H1 (cell line): ENCODE data around the gene NOXRED1.

Experiments
- CHD1 ChIP-seq: IDR thresholded peaks from 2 replicates; pipeline ENCODE4 v1.6.1; 2012; ENCODE audit warnings: low read depth, low read length, improper control_type of control experiment
- CHD2 ChIP-seq: IDR thresholded peaks from 2 replicates; pipeline ENCODE4 v1.6.1; 2012; ENCODE audit warnings: low read length, improper control_type of control experiment
- CTCF ChIP-seq, 3 experiments: IDR thresholded peaks; 1 replicate in 2 of 3; 2 replicates in 1 of 3; pipeline versions ENCODE4 v1.5.1 to v1.6.1; 2011; ENCODE audit warnings: low read length in 3 of 3, mild to moderate bottlenecking in 3 of 3, inconsistent platforms in 2 of 3, low read depth in 1 of 3, moderate library complexity in 1 of 3; ENCODE audit not compliant: insufficient read depth in 1 of 3; ENCODE audit errors: control extremely low read depth in 1 of 3
- EP300 ChIP-seq, 2 experiments: IDR thresholded peaks; 1 replicate in 1 of 2; 2 replicates in 1 of 2; pipeline ENCODE4 v1.6.1; 2011 to 2012; ENCODE audit warnings: low read depth in 2 of 2, low read length in 2 of 2, mild to moderate bottlenecking in 2 of 2, borderline replicate concordance in 1 of 2, inconsistent platforms in 1 of 2, moderate library complexity in 1 of 2
- EZH2 ChIP-seq: fragments of 200-600 bp; sonication (generic); IDR thresholded peaks from 2 replicates; pipeline ENCODE4 v1.7.1; 2012; ENCODE audit warnings: low read depth, mild to moderate bottlenecking, moderate library complexity, low read length, inconsistent platforms; ENCODE audit not compliant: severe bottlenecking
- JUN ChIP-seq: IDR thresholded peaks from 2 replicates; pipeline ENCODE4 v1.6.1; 2011; ENCODE audit warnings: low read depth, mild to moderate bottlenecking, improper control_type of control experiment, low read length
- KDM1A ChIP-seq: fragments of 200-600, 300-600 bp; sonication (generic); IDR thresholded peaks from 2 replicates; pipeline ENCODE4 v1.7.1; 2016; ENCODE audit warnings: mild to moderate bottlenecking, low read length, borderline replicate concordance
- KDM5A ChIP-seq: fragments of 200-600 bp; IDR thresholded peaks from 2 replicates; pipeline ENCODE4 v1.7.1; 2012; ENCODE audit warnings: mild to moderate bottlenecking, low read length, inconsistent platforms, mixed read lengths
- RXRA ChIP-seq: IDR thresholded peaks from 2 replicates; pipeline ENCODE4 v1.6.1; 2011; ENCODE audit warnings: low read depth, mild to moderate bottlenecking, low read length, moderate library complexity; ENCODE audit not compliant: insufficient read depth
- SP4 ChIP-seq: IDR thresholded peaks from 2 replicates; pipeline ENCODE4 v1.6.1; 2012; ENCODE audit warnings: low read length, inconsistent platforms
- TEAD4 ChIP-seq: IDR thresholded peaks from 2 replicates; pipeline ENCODE4 v1.6.1; 2012; ENCODE audit warnings: low read depth, low read length, inconsistent platforms, mixed read lengths
- USF2 ChIP-seq: IDR thresholded peaks from 2 replicates; pipeline ENCODE4 v1.6.1; 2011; ENCODE audit warnings: low read length, improper control_type of control experiment
- ZNF274 ChIP-seq: IDR thresholded peaks from 2 replicates; pipeline ENCODE4 v1.7.0; 2012; ENCODE audit warnings: low read length, borderline replicate concordance; ENCODE audit errors: extremely low read depth

GRCh38 chr14:77378701-77379100 lies 44.6 kb downstream of the NOXRED1 start:
- no peak for TF ChIP-seq CTCF (IDR thresholded peaks at IDR 0.05; ENCODE audit: control extremely low read depth in 1 of 3, insufficient read depth in 1 of 3, low read depth in 1 of 3, low read length in 3 of 3)
- TF ChIP-seq CHD2 = no peak
- no peak for TF ChIP-seq EP300 (IDR thresholded peaks at IDR 0.05; ENCODE audit: borderline replicate concordance in 1 of 2, low read depth in 2 of 2, low read length in 2 of 2)
- no peak for TF ChIP-seq JUN
- TF ChIP-seq USF2 = no peak
- no peak for TF ChIP-seq TEAD4
- TF ChIP-seq KDM1A = no peak
- no peak for TF ChIP-seq KDM5A
- no peak for TF ChIP-seq ZNF274
- no peak for TF ChIP-seq SP4
- TF ChIP-seq EZH2 = no peak
- TF ChIP-seq CHD1 = no peak
- no peak for TF ChIP-seq RXRA
